Gastroesophageal sphincter (tissue), 4 donors: ENCODE data around the gene SLIT3. TPM values are rescaled to one million over a fixed set of nuclear protein-coding genes. Genes with fewer than 3 reads are reported as not detected.
"Not testable (repeated sequence)": the region's sequence is repeated elsewhere in the genome, so short reads cannot be mapped to it uniquely, and the experiment has no call there.

Experiments used
- ATAC-seq: fragments of 150-250 bp; one replicate; pipeline ENCODE4 v1.9.1; 2016; ENCODE audit warnings: mild to moderate bottlenecking, moderate library complexity
- H3K27ac ChIP-seq, 4 donors: fragments of 200-600 bp; sonication (generic) in 3 of 4; 1 replicate in 3 of 4; 2 replicates in 1 of 4; pipeline ENCODE4 v1.5.1; 2016 to 2019
- H3K27me3 ChIP-seq: fragments of 200-600 bp; sonication (generic); one replicate; pipeline ENCODE4 v1.5.1; 2019
- H3K36me3 ChIP-seq, 2 donors: fragments of 200-600 bp; sonication (generic); one replicate each; pipeline ENCODE4 v1.5.1; 2019; ENCODE audit warnings: control low read depth in 1 of 2
- H3K4me1 ChIP-seq, 3 donors: fragments of 200-600 bp; sonication (generic); 1 replicate in 2 of 3; 2 replicates in 1 of 3; pipeline ENCODE4 v1.5.1; 2016 to 2019; ENCODE audit warnings: control low read depth in 2 of 3
- H3K4me3 ChIP-seq, 2 donors: fragments of 200-600 bp; sonication (generic); one replicate each; pipeline ENCODE4 v1.5.1; 2019; ENCODE audit warnings: mild to moderate bottlenecking in 1 of 2, moderate library complexity in 1 of 2
- H3K9me3 ChIP-seq, 3 donors: fragments of 200-600 bp; sonication (generic); one replicate each; pipeline ENCODE4 v1.5.1; 2017 to 2019; ENCODE audit warnings: control low read depth in 2 of 3
- EP300 ChIP-seq: sonication (generic); formaldehyde crosslinking; IDR thresholded peaks from one replicate; pipeline ENCODE4 v1.6.1; 2017; ENCODE audit warnings: antibody characterized with exemption, mild to moderate bottlenecking
- POLR2A ChIP-seq, 2 donors: fragments of 450-650 bp; IDR thresholded peaks; one replicate each; pipeline ENCODE4 v1.6.1; 2017; ENCODE audit warnings: antibody characterized with exemption in 2 of 2, mild to moderate bottlenecking in 2 of 2, moderate library complexity in 1 of 2
- POLR2AphosphoS5 ChIP-seq: sonication (generic); formaldehyde crosslinking; IDR thresholded peaks from one replicate; pipeline ENCODE4 v1.6.1; 2017; ENCODE audit warnings: antibody characterized with exemption
- WGBS, 2 donors: methylation state at CpG; one replicate each; pipeline ENCODE4 v1.1.5; 2018; ENCODE audit warnings: low coverage in 1 of 2; 5-methylcytosine and 5-hydroxymethylcytosine counted together
- total RNA-seq, 4 donors: library from RNA; depleted of rRNA; stranded (reverse); fragments of >200 nt; gene quantifications; one replicate each; pipeline ENCODE4 v1.1.0, GENCODE V29; 2016
- TF ChIP-seq, protein P1 (sequence below), 4 experiments: fragments of 200-600 bp in 2 of 4; fragments of 450-650 bp in 2 of 4; sonication (generic) in 1 of 4; IDR thresholded peaks; one replicate each; pipeline ENCODE4 v1.5.1; 2017 to 2019; ENCODE audit warnings: antibody characterized with exemption in 4 of 4, mild to moderate bottlenecking in 2 of 4, moderate library complexity in 2 of 4

SLIT3 gene
- total RNA-seq, 4 donors from 2014 or later: 29.6 to 76.3 (median 31.1) TPM

DNA sequence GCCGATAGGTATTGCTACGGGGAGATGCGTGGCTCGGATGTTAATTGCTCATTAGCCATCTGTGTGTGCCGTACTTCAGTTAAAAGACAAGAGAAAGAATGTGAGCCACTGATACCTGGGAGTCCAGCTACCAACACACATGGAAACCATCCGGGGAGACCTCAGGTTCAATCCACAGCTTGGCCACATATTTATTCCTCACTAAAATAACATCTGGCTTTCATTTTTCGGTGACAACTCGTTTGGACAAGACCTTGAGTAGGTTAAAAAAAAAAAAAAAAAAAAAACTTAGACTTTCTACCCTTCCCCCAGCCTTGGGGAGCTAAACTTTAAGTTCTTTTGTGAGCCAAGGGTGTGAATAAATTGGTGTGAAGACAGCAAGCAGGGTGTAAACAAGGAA, 84.1 kb downstream of the SLIT3 start:
- 36 to 67% methylated on average over 3 to 7 of the region's 8 CpGs for WGBS, 2 donors
- no peak for ATAC-seq

DNA sequence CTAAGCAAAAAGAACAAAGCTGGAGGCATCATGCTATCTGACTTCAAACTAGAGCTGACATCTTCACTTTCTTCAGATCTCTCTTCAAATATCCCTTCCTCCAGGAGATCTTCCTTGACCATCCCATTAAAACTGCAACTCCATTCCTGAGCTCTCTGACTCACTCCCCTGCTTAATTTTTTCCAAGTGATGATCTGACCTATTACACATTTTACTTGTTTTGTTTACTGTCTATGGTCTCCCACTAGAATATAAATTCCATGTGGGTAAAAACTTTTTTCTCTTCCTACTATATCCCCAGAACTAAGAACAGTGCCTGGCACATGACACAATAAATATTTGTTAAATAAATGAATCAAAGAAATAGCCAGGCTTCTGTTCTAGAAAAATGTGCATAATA, 87.5 kb downstream of the SLIT3 start:
- Histone ChIP-seq H3K36me3 (no peaks in the 10 kb centered on the region), H3K27ac (no peak overlapping the region), H3K9me3 (no peaks in the 10 kb centered on the region), H3K27me3 (no peaks in the 10 kb centered on the region), H3K4me3 (no peak overlapping the region), H3K4me1 (peaks cover 0 to 9% (median 2%) of the 10 kb centered on the region in 3 donors)
- no peak for ATAC-seq
- TF ChIP-seq POLR2A (IDR thresholded peaks at IDR 0.05) (no peak), POLR2AphosphoS5 (no peak), EP300 (no peak)
- TF ChIP-seq, protein P1, sequence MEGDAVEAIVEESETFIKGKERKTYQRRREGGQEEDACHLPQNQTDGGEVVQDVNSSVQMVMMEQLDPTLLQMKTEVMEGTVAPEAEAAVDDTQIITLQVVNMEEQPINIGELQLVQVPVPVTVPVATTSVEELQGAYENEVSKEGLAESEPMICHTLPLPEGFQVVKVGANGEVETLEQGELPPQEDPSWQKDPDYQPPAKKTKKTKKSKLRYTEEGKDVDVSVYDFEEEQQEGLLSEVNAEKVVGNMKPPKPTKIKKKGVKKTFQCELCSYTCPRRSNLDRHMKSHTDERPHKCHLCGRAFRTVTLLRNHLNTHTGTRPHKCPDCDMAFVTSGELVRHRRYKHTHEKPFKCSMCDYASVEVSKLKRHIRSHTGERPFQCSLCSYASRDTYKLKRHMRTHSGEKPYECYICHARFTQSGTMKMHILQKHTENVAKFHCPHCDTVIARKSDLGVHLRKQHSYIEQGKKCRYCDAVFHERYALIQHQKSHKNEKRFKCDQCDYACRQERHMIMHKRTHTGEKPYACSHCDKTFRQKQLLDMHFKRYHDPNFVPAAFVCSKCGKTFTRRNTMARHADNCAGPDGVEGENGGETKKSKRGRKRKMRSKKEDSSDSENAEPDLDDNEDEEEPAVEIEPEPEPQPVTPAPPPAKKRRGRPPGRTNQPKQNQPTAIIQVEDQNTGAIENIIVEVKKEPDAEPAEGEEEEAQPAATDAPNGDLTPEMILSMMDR (IDR thresholded peaks at IDR 0.05): no peak

More for the DNA sequence above, 84.1 kb downstream of the SLIT3 start:
- H3K36me3 ChIP-seq: no peaks in the 10 kb centered on the region
- no peak for TF ChIP-seq POLR2AphosphoS5
- no peak for TF ChIP-seq POLR2A (IDR thresholded peaks at IDR 0.05)
- no peak for TF ChIP-seq EP300
- TF ChIP-seq, protein P1 (IDR thresholded peaks at IDR 0.05): no peak
- no peaks in the 10 kb centered on the region for H3K9me3 ChIP-seq
- H3K4me3 ChIP-seq: no peak overlapping the region
- peaks cover 0 to 30% (median 7%) of the 10 kb centered on the region in 3 donors for H3K4me1 ChIP-seq
- H3K27me3 ChIP-seq: no peaks in the 10 kb centered on the region
- no peak overlapping the region for H3K27ac ChIP-seq

DNA sequence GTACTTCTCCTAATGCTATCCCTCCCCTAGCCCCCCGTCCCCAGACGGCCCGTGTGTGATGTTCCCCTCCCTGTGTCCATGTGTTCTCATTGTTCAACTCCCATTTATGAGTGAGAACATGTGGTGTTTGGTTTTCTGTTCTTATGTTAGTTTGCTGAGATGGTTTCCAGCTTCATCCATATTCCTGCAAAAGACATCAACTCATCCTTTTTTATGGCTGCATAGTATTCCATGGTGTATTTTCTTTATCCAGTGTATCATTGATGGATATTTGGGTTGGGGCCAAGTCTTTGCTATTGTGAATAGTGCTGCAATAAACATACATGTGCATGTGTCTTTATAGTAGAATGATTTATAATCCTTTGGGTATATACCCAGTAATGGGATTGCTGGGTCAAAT, 89.2 kb downstream of the SLIT3 start:
- not testable (repeated sequence) for H3K9me3 ChIP-seq, H3K36me3 ChIP-seq, H3K4me3 ChIP-seq, H3K4me1 ChIP-seq, H3K27me3 ChIP-seq, H3K27ac ChIP-seq, ATAC-seq
- 81 to 84% methylated on average over 3 of the region's 3 CpGs for WGBS, 2 donors

DNA sequence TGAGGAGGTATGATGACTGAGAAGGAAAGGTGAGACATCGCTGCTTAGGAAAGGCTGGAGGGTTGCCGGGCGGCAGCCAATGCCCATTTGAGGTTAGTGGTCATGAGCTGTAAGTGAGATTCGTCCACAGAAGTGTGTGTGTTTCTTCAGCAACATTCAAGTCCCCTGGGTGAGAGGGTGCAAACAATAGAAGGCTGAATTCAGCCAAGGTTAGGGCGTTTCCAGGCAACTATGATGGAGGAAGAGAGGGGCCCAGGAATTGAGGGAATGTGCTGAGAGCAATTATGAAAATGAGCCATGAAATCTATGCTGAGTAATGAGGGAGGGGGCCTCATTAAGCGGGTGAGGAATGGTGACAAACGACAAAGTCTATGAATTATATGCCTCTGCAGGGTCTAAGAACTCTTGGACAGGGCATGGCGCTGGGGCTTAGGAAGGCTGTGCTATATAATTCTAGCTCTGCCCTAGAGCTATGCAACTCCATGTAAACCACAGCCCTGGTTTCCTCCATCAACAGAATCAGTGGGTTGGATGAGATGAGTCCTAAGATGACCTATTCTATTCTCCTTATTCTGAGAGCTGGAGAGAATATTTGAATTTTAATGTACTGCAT, 96.0 kb downstream of the SLIT3 start:
- no peaks in the 10 kb centered on the region for H3K36me3 ChIP-seq
- no peak for TF ChIP-seq POLR2A (IDR thresholded peaks at IDR 0.05)
- no peak for TF ChIP-seq EP300
- no peak for TF ChIP-seq POLR2AphosphoS5
- TF ChIP-seq, protein P1 (IDR thresholded peaks at IDR 0.05): no peak
- 78 to 89% methylated on average over 4 to 8 of the region's 8 CpGs for WGBS, 2 donors
- no peak overlapping the region for H3K27ac ChIP-seq
- H3K4me3 ChIP-seq: no peak overlapping the region
- no peaks in the 10 kb centered on the region for H3K27me3 ChIP-seq
- no peak for ATAC-seq
- H3K4me1 ChIP-seq: no peaks in the 10 kb centered on the region
- peaks cover 0 to 8% (median 0%) of the 10 kb centered on the region in 3 donors for H3K9me3 ChIP-seq

DNA sequence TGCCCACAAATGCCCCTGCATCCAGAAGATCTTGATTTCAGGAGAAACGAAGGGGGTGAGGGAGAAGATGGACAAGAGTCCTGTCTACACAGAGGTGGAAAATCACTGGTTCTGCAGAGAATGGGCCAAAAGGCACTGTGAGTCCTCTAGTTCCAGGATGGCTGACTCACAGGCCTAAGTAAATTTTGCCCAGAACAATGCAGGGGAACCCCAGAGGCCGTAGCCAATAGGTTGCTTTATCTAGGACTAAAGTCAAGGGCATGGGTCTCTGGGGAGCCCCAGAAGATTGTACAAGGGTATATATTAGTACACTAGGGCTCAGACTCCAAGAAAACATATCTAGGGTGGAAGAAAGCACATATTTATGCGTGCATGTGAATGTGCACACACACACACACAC, 98.0 kb downstream of the SLIT3 start:
- H3K36me3 ChIP-seq: no peaks in the 10 kb centered on the region
- no peaks in the 10 kb centered on the region for H3K27me3 ChIP-seq
- no peak overlapping the region for H3K27ac ChIP-seq
- H3K4me1 ChIP-seq: no peaks in the 10 kb centered on the region
- 73% methylated on average over 3 of the region's 3 CpGs; no CpG with 5 or more reads in 1 of the 2 donors for WGBS, 2 donors
- no peak overlapping the region for H3K4me3 ChIP-seq
- no peak for ATAC-seq
- no peak for TF ChIP-seq EP300
- TF ChIP-seq, protein P1 (IDR thresholded peaks at IDR 0.05): no peak
- TF ChIP-seq POLR2AphosphoS5: no peak
- no peak for TF ChIP-seq POLR2A (IDR thresholded peaks at IDR 0.05)
- H3K9me3 ChIP-seq: peaks cover 0 to 8% (median 0%) of the 10 kb centered on the region in 3 donors
